CD4-positive, alpha-beta memory T cell (primary cell): Measurements from ENCODE around the gene UTP20. TPM values are rescaled to one million over a fixed set of nuclear protein-coding genes. Genes with fewer than 3 reads are reported as not detected.
"Not testable (repeated sequence)": the region's sequence is repeated elsewhere in the genome, so short reads cannot be mapped to it uniquely, and the experiment has no call there.

Experiments
- CTCF ChIA-PET: fragments of 350-600 bp; sonication (Branson Sonifier 250); formaldehyde crosslinking; loops from one replicate; lab custom pipeline; 2021; ENCODE audit warnings: inconsistent platforms; ENCODE audit not compliant: partially characterized antibody; lab: Charles Lee
- POLR2A ChIA-PET: fragments of 350-600 bp; sonication (Branson Sonifier 250); formaldehyde crosslinking; loops from one replicate; lab custom pipeline; 2021; ENCODE audit not compliant: partially characterized antibody; lab: Charles Lee
- DNase-seq, 5 donors: peaks; one replicate each; pipeline versions ENCODE4 v3.0.0 to v3.0.0-alpha.2; 2020 to 2022; ENCODE audit warnings: mixed read lengths in 1 of 5
- H3K27ac ChIP-seq: one replicate; pipeline ENCODE4 v1.7.0; 2013; ENCODE audit warnings: low read depth, low read length
- H3K27me3 ChIP-seq: 2 replicates; pipeline ENCODE4 v1.7.0; 2013; ENCODE audit warnings: mild to moderate bottlenecking, low read length, moderate library complexity; ENCODE audit not compliant: insufficient read depth
- H3K36me3 ChIP-seq: 2 replicates; pipeline ENCODE4 v1.7.0; 2013; ENCODE audit warnings: mild to moderate bottlenecking, low read length, moderate library complexity; ENCODE audit not compliant: insufficient read depth
- H3K4me1 ChIP-seq: 2 replicates; pipeline ENCODE4 v1.7.0; 2013; ENCODE audit warnings: mild to moderate bottlenecking, low read length, moderate library complexity; ENCODE audit not compliant: insufficient read depth
- H3K4me3 ChIP-seq, 2 donors: one replicate each; pipeline ENCODE4 v1.7.0; 2013; ENCODE audit warnings: low read length in 2 of 2, mild to moderate bottlenecking in 1 of 2
- H3K9me3 ChIP-seq, 2 donors: one replicate each; pipeline ENCODE4 v1.7.0; 2013; ENCODE audit warnings: low read length in 2 of 2, control low read depth in 1 of 2; ENCODE audit not compliant: control insufficient read depth in 1 of 2
- H3K27ac Mint-ChIP-seq, 7 donors: one replicate each; pipeline ENCODE4 v1.8.0; 2020 to 2021; ENCODE audit warnings: mixed read lengths in 7 of 7, mild to moderate bottlenecking in 6 of 7, inconsistent platforms in 3 of 7, moderate library complexity in 3 of 7
- H3K27me3 Mint-ChIP-seq, 2 donors: one replicate each; pipeline ENCODE4 v1.8.0; 2020 to 2021; ENCODE audit warnings: mixed read lengths in 2 of 2
- H3K36me3 Mint-ChIP-seq, 2 donors: one replicate each; pipeline ENCODE4 v1.8.0; 2020 to 2021; ENCODE audit warnings: mixed read lengths in 2 of 2, inconsistent platforms in 1 of 2, mild to moderate bottlenecking in 1 of 2
- H3K4me1 Mint-ChIP-seq, 4 donors: one replicate each; pipeline ENCODE4 v1.8.0; 2020 to 2021; ENCODE audit warnings: mixed read lengths in 4 of 4, mild to moderate bottlenecking in 1 of 4
- H3K4me3 Mint-ChIP-seq, 8 donors: one replicate each; pipeline ENCODE4 v1.8.0; 2020 to 2021; ENCODE audit warnings: mixed read lengths in 8 of 8, mild to moderate bottlenecking in 7 of 8, moderate library complexity in 6 of 8, inconsistent platforms in 3 of 8
- H3K9me3 Mint-ChIP-seq, 8 donors: one replicate each; pipeline ENCODE4 v1.8.0; 2020 to 2021; ENCODE audit warnings: mixed read lengths in 8 of 8, mild to moderate bottlenecking in 5 of 8, inconsistent platforms in 3 of 8, moderate library complexity in 1 of 8
- intact Hi-C: fragments of 100-400 bp; cut with micrococcal nuclease; formaldehyde crosslinking; loops from one replicate; pipeline ENCODE4 v1.15.1; 2023
- polyA plus RNA-seq, 2 donors: library from polyadenylated mRNA; unstranded; fragments of 300-500 nt; fragmentation: Illumina TruSeq; gene quantifications; one replicate each; pipeline ENCODE4 v1.2.3, GENCODE V29; 2021
- total RNA-seq, 2 experiments: library from RNA; stranded (reverse); gene quantifications; one replicate each; pipeline ENCODE4 v1.2.3, GENCODE V29; 2021

Gene UTP20
- total and polyA plus RNA-seq, 4 experiments from 2014 or later, result 3.3 to 14.9 (median 10.6) TPM

GRCh38 chr12:101372431-101372830, 92.5 kb downstream of the UTP20 start:
- Histone ChIP-seq H3K27me3 (no peaks in the 10 kb centered on the region), H3K4me3 (no peak overlapping the region), H3K9me3 (no peaks in the 10 kb centered on the region), H3K4me1 (no peaks in the 10 kb centered on the region), H3K27ac (no peak overlapping the region), H3K36me3 (peaks cover 27% of the 10 kb centered on the region)
- POLR2A ChIA-PET, result no interaction called here
- Mint-ChIP-seq H3K36me3 (peaks cover 50 to 84% of the 10 kb centered on the region in 2 donors), H3K27me3 (no peaks in the 10 kb centered on the region), H3K4me1 (no peaks in the 10 kb centered on the region), H3K27ac (peak overlapping the region in 1 of 7 donors; percentile 38), H3K4me3 (no peak overlapping the region), H3K9me3 (no peaks in the 10 kb centered on the region)
- no peak for DNase-seq
- CTCF ChIA-PET, result interaction anchor here (0.9 kb wide), 1 partner anchor 42 kb away, joined by 3 read pairs; no protein-coding TSS in a partner anchor
- intact Hi-C loops, result no loop called here

GRCh38 chr12:101375573-101375972, 95.7 kb downstream of the UTP20 start:
- Mint-ChIP-seq H3K36me3 (peaks cover 52 to 81% of the 10 kb centered on the region in 2 donors), H3K9me3 (no peaks in the 10 kb centered on the region), H3K4me1 (no peaks in the 10 kb centered on the region), H3K27ac (peak overlapping the region in 6 of 7 donors; percentile 1 to 74 (median 40)), H3K4me3 (no peak overlapping the region), H3K27me3 (no peaks in the 10 kb centered on the region)
- POLR2A ChIA-PET, result no interaction called here
- Histone ChIP-seq H3K36me3 (peaks cover 8% of the 10 kb centered on the region), H3K27me3 (no peaks in the 10 kb centered on the region), H3K4me3 (no peak overlapping the region), H3K27ac (no peak overlapping the region), H3K4me1 (no peaks in the 10 kb centered on the region), H3K9me3 (no peaks in the 10 kb centered on the region)
- CTCF ChIA-PET, result no interaction called here
- DNase-seq, result no peak
- intact Hi-C loops, result no loop called here

DNA sequence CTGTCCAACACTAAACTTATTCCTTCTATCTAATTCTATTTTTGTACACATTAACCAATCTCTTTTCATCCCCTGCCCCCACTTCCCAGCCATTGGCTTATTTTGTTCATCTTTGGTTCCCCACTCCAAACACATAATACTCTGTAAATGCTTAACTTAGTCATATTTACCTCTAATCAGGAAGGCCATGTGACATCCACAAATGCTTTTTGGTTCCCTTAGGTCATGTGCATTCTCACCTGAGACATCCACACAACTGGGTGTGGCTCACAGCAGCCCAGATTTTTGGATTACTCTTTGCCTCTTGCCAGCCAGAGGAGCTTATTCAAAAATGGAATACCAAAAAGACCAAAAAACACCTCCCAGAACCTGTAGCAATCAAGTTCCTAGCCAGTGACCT, 99.2 kb downstream of the UTP20 start:
- Histone ChIP-seq H3K4me3 (no peak overlapping the region), H3K27ac (no peak overlapping the region), H3K9me3 (no peaks in the 10 kb centered on the region), H3K4me1 (no peaks in the 10 kb centered on the region), H3K27me3 (no peaks in the 10 kb centered on the region), H3K36me3 (peaks cover 7% of the 10 kb centered on the region)
- Mint-ChIP-seq H3K4me3 (no peak overlapping the region), H3K4me1 (no peaks in the 10 kb centered on the region), H3K27me3 (no peaks in the 10 kb centered on the region), H3K27ac (peak overlapping the region in 1 of 7 donors; percentile 10), H3K9me3 (no peaks in the 10 kb centered on the region), H3K36me3 (peaks cover 53 to 80% of the 10 kb centered on the region in 2 donors)
- intact Hi-C loops, result no loop called here
- CTCF ChIA-PET, result no interaction called here
- POLR2A ChIA-PET, result no interaction called here
- DNase-seq, result no peak

DNA sequence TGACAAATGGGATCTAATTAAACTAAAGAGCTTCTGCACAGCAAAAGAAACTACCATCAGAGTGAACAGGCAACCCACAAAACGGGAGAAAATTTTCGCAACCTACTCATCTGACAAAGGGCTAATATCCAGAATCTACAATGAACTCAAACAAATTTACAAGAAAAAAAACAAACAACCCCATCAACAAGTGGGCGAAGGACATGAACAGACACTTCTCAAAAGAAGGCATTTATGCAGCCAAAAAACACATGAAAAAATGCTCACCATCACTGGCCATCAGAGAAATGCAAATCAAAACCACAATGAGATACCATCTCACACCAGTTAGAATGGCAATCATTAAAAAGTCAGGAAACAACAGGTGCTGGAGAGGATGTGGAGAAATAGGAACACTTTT, 111.3 kb downstream of the UTP20 start:
- H3K4me3 ChIP-seq, H3K4me1 ChIP-seq, DNase-seq, H3K9me3 Mint-ChIP-seq, H3K27ac Mint-ChIP-seq, H3K27me3 Mint-ChIP-seq, H3K27ac ChIP-seq, H3K27me3 ChIP-seq, H3K4me1 Mint-ChIP-seq, H3K9me3 ChIP-seq, CTCF ChIA-PET, intact Hi-C loops, H3K4me3 Mint-ChIP-seq, POLR2A ChIA-PET: not testable (repeated sequence)
- peaks cover 56 to 60% of the 10 kb centered on the region in 2 donors for H3K36me3 Mint-ChIP-seq
- H3K36me3 ChIP-seq, result peaks cover 26% of the 10 kb centered on the region

DNA sequence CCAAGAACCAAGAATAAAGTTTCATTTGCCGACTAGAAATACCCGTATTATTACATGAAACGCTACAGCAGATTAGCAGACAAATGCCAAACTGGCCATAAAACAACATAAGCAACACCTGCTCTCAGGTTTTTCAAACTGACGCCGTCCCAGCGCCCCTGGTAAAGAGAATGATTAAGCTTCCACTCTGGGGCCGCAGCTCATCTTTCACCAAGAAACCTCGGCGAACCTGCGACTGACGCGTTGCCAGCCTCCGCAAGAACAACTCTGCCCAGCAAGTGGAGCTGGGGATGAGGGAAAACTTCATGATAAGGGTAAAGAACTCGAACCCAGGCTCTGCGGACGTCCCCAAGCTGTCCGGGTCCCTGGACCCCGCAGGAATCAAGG, 127.1 kb downstream of the UTP20 start:
- Mint-ChIP-seq H3K27ac (peak overlapping the region; percentile 93 to 97 (median 96)), H3K27me3 (no peaks in the 10 kb centered on the region), H3K4me3 (peak overlapping the region; percentile 90 to 99 (median 96)), H3K4me1 (peaks cover 16 to 40% (median 23%) of the 10 kb centered on the region in 4 donors), H3K36me3 (peaks cover 0 to 17% of the 10 kb centered on the region in 2 donors), H3K9me3 (no peaks in the 10 kb centered on the region)
- Histone ChIP-seq H3K27ac (peak overlapping the region; percentile 71), H3K4me3 (peak overlapping the region; percentile 94 to 97), H3K4me1 (peaks cover 25% of the 10 kb centered on the region), H3K9me3 (no peaks in the 10 kb centered on the region), H3K36me3 (peaks cover 6% of the 10 kb centered on the region), H3K27me3 (no peaks in the 10 kb centered on the region)
- ChIA-PET POLR2A (interaction anchor here (0.9 to 2.2 kb wide), 8 partner anchors 11 to 1140 kb away, joined by 3 to 15 read pairs (median 5); partner anchors contain the start of genes DEPDC4, GNPTAB, SCYL2 and UTP20), CTCF (interaction anchor here (1.3 to 2.8 kb wide), 2 partner anchors 352 to 432 kb away, joined by 8 to 12 read pairs; no protein-coding TSS in a partner anchor)
- DNase-seq, result peak in 2 of 5 donors; percentile 1 to 6
- intact Hi-C loops, result no loop called here

DNA sequence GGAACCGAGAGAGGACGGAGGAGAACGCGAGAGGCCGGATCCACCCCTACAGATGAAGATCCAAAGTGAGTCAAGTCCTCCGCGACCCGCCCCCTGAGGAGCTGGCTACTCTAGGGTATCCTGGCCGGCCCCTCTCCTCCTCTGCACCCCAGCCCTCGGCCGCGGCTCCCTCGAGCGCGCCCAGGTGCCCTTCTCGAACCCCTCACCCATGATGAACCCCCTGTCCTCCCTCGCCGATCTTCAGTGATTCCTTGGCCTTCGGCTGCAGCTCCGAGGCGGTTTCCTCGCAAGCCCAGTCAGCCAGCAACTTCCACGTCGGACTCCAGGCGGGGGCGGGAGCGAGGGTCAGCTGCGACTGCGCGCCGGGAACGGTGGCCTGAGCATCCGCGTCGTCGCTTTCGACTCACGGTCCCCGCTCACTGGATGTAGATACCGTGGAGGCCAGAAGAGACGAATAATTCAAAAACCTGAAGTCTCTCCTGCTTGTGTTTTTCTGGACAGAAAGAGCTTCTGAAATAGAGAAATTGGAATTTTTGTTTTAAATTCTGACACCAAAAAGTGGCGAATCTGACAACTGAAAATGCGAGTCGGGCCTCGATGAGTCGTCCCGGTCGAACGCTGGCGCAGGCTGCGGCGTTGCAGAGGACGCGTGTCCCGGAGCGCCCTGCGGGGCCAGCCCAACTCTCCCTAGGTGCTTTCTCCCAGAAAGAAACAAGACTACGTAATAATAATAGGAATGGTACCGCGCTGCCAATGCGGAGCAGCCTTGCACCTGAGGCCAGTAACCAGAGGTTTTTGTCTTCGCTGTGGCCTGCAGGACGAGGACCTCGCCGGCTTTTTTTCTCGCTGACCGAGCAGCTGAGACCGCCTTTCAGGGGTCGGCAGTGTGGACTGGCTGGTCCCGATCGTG, 127.8 kb downstream of the UTP20 start, which contains the start of gene ARL1:
Gene ARL1 (minus strand): TSS at position 337 of the 910 bp plus-strand sequence. CDS start 127 bp downstream, at position 210.
- intact Hi-C loops, result no loop called here
- Mint-ChIP-seq H3K4me1 (peaks cover 16 to 40% (median 23%) of the 10 kb centered on the region in 4 donors), H3K4me3 (peak within 1 kb of the TSS; percentile 90 to 99 (median 96)), H3K27me3 (no peaks in the 10 kb centered on the region), H3K36me3 (peaks cover 0 to 15% of the 10 kb centered on the region in 2 donors), H3K27ac (peak within 1 kb of the TSS; percentile 93 to 97 (median 96)), H3K9me3 (no peaks in the 10 kb centered on the region)
- ChIA-PET CTCF (interaction anchor here (1.0 to 2.8 kb wide), 3 partner anchors 291 to 432 kb away, joined by 3 to 12 read pairs (median 8); no protein-coding TSS in a partner anchor), POLR2A (interaction anchor here (0.5 to 2.2 kb wide), 12 partner anchors 11 to 1207 kb away, joined by 3 to 15 read pairs (median 4); partner anchors contain the start of genes ACTR6, DEPDC4, GNPTAB and SCYL2)
- H3K9me3 ChIP-seq, result no peaks in the 10 kb centered on the region
- H3K27ac ChIP-seq, result peak within 1 kb of the TSS; percentile 71
- H3K27me3 ChIP-seq, result no peaks in the 10 kb centered on the region
- H3K4me3 ChIP-seq, result peak within 1 kb of the TSS; percentile 94 to 97
- peaks cover 1% of the 10 kb centered on the region for H3K36me3 ChIP-seq
- peak; percentile 57 to 75 (median 68) for DNase-seq
- peaks cover 25% of the 10 kb centered on the region for H3K4me1 ChIP-seq

GRCh38 chr12:101410169-101410568, 130.3 kb downstream of the UTP20 start:
- Mint-ChIP-seq H3K4me3 (peak overlapping the region in 1 of 8 donors; percentile 25), H3K36me3 (peaks cover 0 to 13% of the 10 kb centered on the region in 2 donors), H3K4me1 (peaks cover 11 to 33% (median 18%) of the 10 kb centered on the region in 4 donors)
- H3K27me3 Mint-ChIP-seq, H3K27ac ChIP-seq, H3K27me3 ChIP-seq, H3K4me3 ChIP-seq, CTCF ChIA-PET, H3K9me3 Mint-ChIP-seq, DNase-seq, POLR2A ChIA-PET, H3K27ac Mint-ChIP-seq, intact Hi-C loops, H3K36me3 ChIP-seq, H3K9me3 ChIP-seq: not testable (repeated sequence)
- H3K4me1 ChIP-seq, result peaks cover 25% of the 10 kb centered on the region
